ENCODE data around the gene PARD3B. TPM values are rescaled to one million over a fixed set of nuclear protein-coding genes. Genes with fewer than 3 reads are reported as not detected.

PARD3B gene
- total RNA-seq, 1 experiment from 2014 or later: 6.4 TPM

GRCh38 chr2:204669382-204669781, 124.1 kb downstream of the PARD3B start:
- Histone ChIP-seq H3K9me3 (ENCODE audit: control insufficient read depth, low read depth, low read length) (no peaks in the 10 kb centered on the region), H4K91ac (ENCODE audit: insufficient read length, low read depth, low read length) (no peak overlapping the region), H3K23ac (ENCODE audit: insufficient read length, low read depth, low read length) (no peak overlapping the region), H3K18ac (ENCODE audit: insufficient read length, low read depth, low read length) (no peak overlapping the region), H3K23me2 (ENCODE audit: insufficient read length, low read depth, low read length, poor library complexity, severe bottlenecking) (no peaks in the 10 kb centered on the region), H2BK5ac (ENCODE audit: insufficient read length, low read length) (no peak overlapping the region), H3K56ac (ENCODE audit: insufficient read length, low read depth, low read length) (no peak overlapping the region), H3K79me1 (ENCODE audit: insufficient read depth, low read depth, low read length, poor library complexity, severe bottlenecking) (no peaks in the 10 kb centered on the region), H2BK120ac (ENCODE audit: low read depth, low read length, poor library complexity, severe bottlenecking) (no peak overlapping the region), H3K9ac (ENCODE audit: extremely low read depth, insufficient read length, low read length) (no peak overlapping the region), H2AK5ac (ENCODE audit: insufficient read length, low read length) (no peak overlapping the region), H3K4me1 (ENCODE audit: insufficient read depth, low read length) (peaks cover 10% of the 10 kb centered on the region; the same call in 1 of the 2 replicates), H3K27me3 (ENCODE audit: insufficient read depth, low read length) (no peaks in the 10 kb centered on the region), H3K79me2 (ENCODE audit: insufficient read depth, low read length) (no peaks in the 10 kb centered on the region), H3K4me2 (ENCODE audit: insufficient read depth, insufficient read length, low read length) (no peak overlapping the region), H4K5ac (ENCODE audit: insufficient read length, low read depth, low read length) (no peak overlapping the region), H3K4ac (ENCODE audit: low read depth, low read length) (no peak overlapping the region), H2BK15ac (ENCODE audit: low read depth, low read length) (no peak overlapping the region), H2BK12ac (ENCODE audit: insufficient read length, low read depth, low read length) (no peak overlapping the region), H3T11ph (ENCODE audit: low read length) (no peak overlapping the region), H3K27ac (ENCODE audit: insufficient read length, low read depth, low read length) (no peak overlapping the region), H3K14ac (ENCODE audit: insufficient read depth, low read length) (no peak overlapping the region), H4K20me1 (ENCODE audit: control insufficient read depth, insufficient read depth, insufficient read length) (no peaks in the 10 kb centered on the region), H2AFZ (ENCODE audit: low read length) (no peak overlapping the region), H4K8ac (replicated peaks; ENCODE audit: insufficient read length, low read depth, low read length) (no peak overlapping the region), H2BK20ac (ENCODE audit: low read depth, low read length, poor library complexity, severe bottlenecking) (no peak overlapping the region)
- Mint-ChIP-seq H3K4me3 (no peak overlapping the region), H3K4me1 (peaks cover 26 to 31% of the 10 kb centered on the region in 2 experiments), H3K9me3 (no peaks in the 10 kb centered on the region), H3K36me3 (ENCODE audit: insufficient read depth in 1 of 3, low read depth in 3 of 3) (no peaks in the 10 kb centered on the region), H3K27me3 (ENCODE audit: low read depth) (no peaks in the 10 kb centered on the region), H3K27ac (no peak overlapping the region)
- WGBS (ENCODE audit: extremely low coverage, insufficient read length, low lambda C conversion rate): no CpG with 5 or more reads among the region's 3 CpGs
- DNase-seq: no peak
- TF ChIP-seq CTCF (conservative IDR thresholded peaks at IDR 0.05): no peak

Measured in H9 (cell line).